GM12892 (cell line): ENCODE data around the gene CAPN3.

Source experiments
- POLR2A ChIP-seq: IDR thresholded peaks from 2 replicates; pipeline ENCODE4 v1.6.1; 2011; ENCODE audit warnings: low read depth, low read length, control low read depth
- POLR2AphosphoS5 ChIP-seq: IDR thresholded peaks from 2 replicates; pipeline ENCODE4 v1.6.1; 2011; ENCODE audit warnings: low read depth, low read length, control low read depth
- TAF1 ChIP-seq: IDR thresholded peaks from 2 replicates; pipeline ENCODE4 v1.6.1; 2011; ENCODE audit warnings: low read depth, mild to moderate bottlenecking, control low read depth, low read length, borderline replicate concordance

DNA sequence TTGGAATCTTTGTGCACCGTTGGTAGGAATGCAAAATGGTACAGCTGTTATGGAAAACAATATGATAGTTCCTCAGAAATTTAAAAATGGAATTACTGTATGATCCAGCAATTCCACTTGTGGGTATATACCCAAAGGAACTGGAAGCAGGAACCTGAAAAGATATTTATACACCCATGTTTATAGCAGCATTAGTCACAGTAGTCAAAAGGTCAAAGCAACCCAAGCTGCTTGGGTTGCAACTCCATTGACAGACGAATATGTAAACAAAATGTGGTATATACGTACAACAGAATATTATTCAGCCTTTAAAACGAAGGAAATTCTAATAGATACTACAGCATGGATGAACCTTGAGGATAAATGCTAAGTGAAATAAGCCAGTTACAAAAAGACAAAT is 35.0 kb upstream of the CAPN3 start:
- TF ChIP-seq POLR2A (no peak), POLR2AphosphoS5 (no peak), TAF1 (no peak)
